Loucy (cell line): ENCODE measurements around the gene TMEM258.
A peak's percentile ranks its signal among the peaks of the same experiment; 100 is the strongest.

Source experiments
- H2AFZ ChIP-seq: fragments of 200-600 bp; sonication (generic); 2 replicates; pipeline ENCODE4 v1.6.0; 2016; ENCODE audit warnings: antibody characterized with exemption, mild to moderate bottlenecking, low read length, moderate library complexity
- H3F3A ChIP-seq: fragments of 200-600 bp; 2 replicates; pipeline ENCODE4 v1.6.0; 2016; ENCODE audit warnings: antibody characterized with exemption, low read depth, mild to moderate bottlenecking
- H3K27me3 ChIP-seq: fragments of 200-600 bp; sonication (generic); 2 replicates; pipeline ENCODE4 v1.6.1; 2014; ENCODE audit warnings: low read length, mild to moderate bottlenecking; ENCODE audit not compliant: insufficient read depth, poor library complexity, severe bottlenecking
- H3K36me3 ChIP-seq: fragments of 200-600 bp; sonication (generic); 2 replicates; pipeline ENCODE4 v1.6.1; 2016; ENCODE audit warnings: low read length; ENCODE audit not compliant: insufficient read depth
- H3K4me1 ChIP-seq: fragments of 200-600 bp; sonication (generic); 2 replicates; pipeline ENCODE4 v1.5.1; 2014; ENCODE audit warnings: low read length, mild to moderate bottlenecking; ENCODE audit not compliant: insufficient read depth, poor library complexity, severe bottlenecking
- H3K4me2 ChIP-seq: fragments of 200-600 bp; sonication (generic); 2 replicates; pipeline ENCODE4 v1.6.0; 2014; ENCODE audit warnings: antibody characterized with exemption, low read length, low read depth, mild to moderate bottlenecking; ENCODE audit not compliant: poor library complexity, severe bottlenecking
- H3K4me3 ChIP-seq: fragments of 200-600 bp; sonication (generic); 2 replicates; pipeline ENCODE4 v1.5.1; 2014; ENCODE audit warnings: low read length, mild to moderate bottlenecking, mixed read lengths; ENCODE audit not compliant: poor library complexity, severe bottlenecking
- H3K79me2 ChIP-seq: fragments of 200-600 bp; sonication (generic); 2 replicates; pipeline ENCODE4 v1.6.1; 2014; ENCODE audit warnings: low read length; ENCODE audit not compliant: insufficient read depth
- H3K9ac ChIP-seq: fragments of 200-600 bp; sonication (generic); 2 replicates; pipeline ENCODE4 v1.6.0; 2014; ENCODE audit warnings: mild to moderate bottlenecking, low read depth, low read length, moderate library complexity; ENCODE audit not compliant: poor library complexity, severe bottlenecking
- H3K9me2 ChIP-seq: fragments of 200-600 bp; sonication (generic); replicated peaks from 2 replicates; pipeline ENCODE4 v1.6.1; 2016; ENCODE audit warnings: low read depth, low read length, mixed read lengths
- H3K9me3 ChIP-seq: fragments of 200-600 bp; sonication (generic); 2 replicates; pipeline ENCODE4 v1.6.1; 2014; ENCODE audit warnings: mild to moderate bottlenecking, antibody characterized with exemption, low read length, low read depth; ENCODE audit not compliant: insufficient read depth
- H4K20me1 ChIP-seq: fragments of 200-600 bp; sonication (generic); 2 replicates; pipeline ENCODE4 v1.6.0; 2014; ENCODE audit warnings: antibody characterized with exemption, low read length, mild to moderate bottlenecking; ENCODE audit not compliant: insufficient read depth, poor library complexity, severe bottlenecking
- EZH2phosphoT487 ChIP-seq: fragments of 200-600 bp; IDR thresholded peaks from 2 replicates; pipeline ENCODE4 v1.6.1; 2018; ENCODE audit warnings: antibody characterized with exemption, mild to moderate bottlenecking, moderate library complexity, borderline replicate concordance
- TF ChIP-seq, protein P1 (sequence below): fragments of 200-600 bp; sonication (generic); conservative IDR thresholded peaks from 2 replicates; pipeline ENCODE4 v1.5.1; 2014; ENCODE audit warnings: mild to moderate bottlenecking, antibody characterized with exemption, low read length

TMEM258 gene

DNA sequence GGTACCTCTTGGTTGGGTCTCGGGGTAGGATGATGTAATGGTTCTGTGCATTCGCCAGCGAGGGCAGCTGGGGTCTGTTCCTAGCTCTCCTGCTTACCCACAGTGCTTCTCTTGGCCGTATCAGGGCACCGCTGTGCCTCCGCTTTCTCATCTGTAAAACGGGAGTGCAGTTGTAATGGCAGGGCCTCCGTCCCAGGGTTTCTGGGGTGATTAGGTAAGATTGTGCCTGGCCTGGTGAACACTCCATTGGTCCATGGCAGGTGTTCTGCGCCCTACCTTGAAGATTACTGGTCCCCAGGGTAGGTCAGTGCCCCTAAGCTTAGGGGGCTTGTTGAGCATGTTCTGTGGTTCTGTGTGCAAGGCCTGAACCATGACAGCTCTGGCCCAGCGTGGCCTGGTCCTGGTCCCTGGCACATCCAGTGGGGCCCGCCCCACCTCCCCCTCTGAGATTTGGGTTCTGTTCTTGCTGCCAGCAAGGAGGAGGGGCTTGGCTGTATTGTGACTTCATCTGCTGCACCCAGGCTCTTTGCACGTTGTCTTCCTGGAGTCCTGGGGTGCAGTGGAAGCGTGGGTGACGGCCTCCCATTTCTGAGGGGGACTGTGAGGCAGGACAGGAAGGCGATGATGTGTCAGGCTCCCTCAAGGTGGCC, 35.1 kb downstream of the TMEM258 start:
- peak overlapping the region; percentile 76 for H3K9ac ChIP-seq
- peaks cover 19% of the 10 kb centered on the region for H3K4me1 ChIP-seq
- peak overlapping the region; percentile 53; the same call in 1 of the 2 replicates for H2AFZ ChIP-seq
- TF ChIP-seq EZH2phosphoT487, result no peak
- TF ChIP-seq, protein P1, sequence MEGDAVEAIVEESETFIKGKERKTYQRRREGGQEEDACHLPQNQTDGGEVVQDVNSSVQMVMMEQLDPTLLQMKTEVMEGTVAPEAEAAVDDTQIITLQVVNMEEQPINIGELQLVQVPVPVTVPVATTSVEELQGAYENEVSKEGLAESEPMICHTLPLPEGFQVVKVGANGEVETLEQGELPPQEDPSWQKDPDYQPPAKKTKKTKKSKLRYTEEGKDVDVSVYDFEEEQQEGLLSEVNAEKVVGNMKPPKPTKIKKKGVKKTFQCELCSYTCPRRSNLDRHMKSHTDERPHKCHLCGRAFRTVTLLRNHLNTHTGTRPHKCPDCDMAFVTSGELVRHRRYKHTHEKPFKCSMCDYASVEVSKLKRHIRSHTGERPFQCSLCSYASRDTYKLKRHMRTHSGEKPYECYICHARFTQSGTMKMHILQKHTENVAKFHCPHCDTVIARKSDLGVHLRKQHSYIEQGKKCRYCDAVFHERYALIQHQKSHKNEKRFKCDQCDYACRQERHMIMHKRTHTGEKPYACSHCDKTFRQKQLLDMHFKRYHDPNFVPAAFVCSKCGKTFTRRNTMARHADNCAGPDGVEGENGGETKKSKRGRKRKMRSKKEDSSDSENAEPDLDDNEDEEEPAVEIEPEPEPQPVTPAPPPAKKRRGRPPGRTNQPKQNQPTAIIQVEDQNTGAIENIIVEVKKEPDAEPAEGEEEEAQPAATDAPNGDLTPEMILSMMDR, result no peak
- H3K4me2 ChIP-seq, result peak overlapping the region; percentile 82
- no peaks in the 10 kb centered on the region for H3K36me3 ChIP-seq
- no peaks in the 10 kb centered on the region for H3K79me2 ChIP-seq
- no peaks in the 10 kb centered on the region for H3K27me3 ChIP-seq
- H3K4me3 ChIP-seq, result peak overlapping the region; percentile 52
- H3K9me3 ChIP-seq, result no peaks in the 10 kb centered on the region
- no peaks in the 10 kb centered on the region for H4K20me1 ChIP-seq
- H3K9me2 ChIP-seq, result no peaks in the 10 kb centered on the region
- no peaks in the 10 kb centered on the region for H3F3A ChIP-seq

DNA sequence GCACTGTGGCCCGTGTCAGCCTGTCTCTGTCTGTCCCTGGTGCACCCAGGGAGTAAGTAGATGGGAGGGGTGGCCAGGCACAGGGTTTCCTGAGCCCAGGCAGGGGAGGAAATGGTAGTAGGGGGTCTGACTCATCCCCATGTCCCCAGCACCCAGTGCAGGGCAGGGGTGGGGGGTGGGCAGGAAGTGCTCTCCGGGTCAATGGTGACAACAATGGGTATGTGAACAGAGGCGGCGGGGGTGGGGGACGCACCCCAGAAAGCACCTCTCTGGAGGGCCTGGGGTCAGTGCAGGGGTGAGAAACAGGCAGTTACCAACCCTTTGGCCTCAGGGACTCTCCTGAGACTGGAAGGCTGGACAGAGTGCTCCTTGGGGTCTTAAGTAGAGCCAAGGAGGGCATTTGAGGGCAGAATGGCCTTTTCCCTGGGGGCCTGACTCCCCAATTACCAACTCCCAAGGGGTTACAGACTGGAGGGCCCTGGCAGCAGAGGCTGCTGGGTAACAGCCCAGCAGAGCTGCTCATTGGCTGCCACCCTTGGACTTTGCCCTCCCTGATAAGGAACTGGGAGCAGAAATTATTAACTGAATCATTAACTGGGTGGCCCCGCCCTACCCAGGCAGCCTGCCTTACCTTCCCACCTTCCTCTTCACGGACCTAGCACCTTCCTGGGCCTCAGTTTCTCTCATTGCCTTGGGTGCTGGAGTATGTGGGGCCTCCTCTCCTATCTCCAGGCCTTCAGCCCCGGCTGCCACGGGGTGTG, 35.8 kb downstream of the TMEM258 start:
- no peaks in the 10 kb centered on the region for H3K9me3 ChIP-seq
- peak overlapping the region; percentile 53 for H2AFZ ChIP-seq
- no peaks in the 10 kb centered on the region for H3K36me3 ChIP-seq
- no peaks in the 10 kb centered on the region for H3K27me3 ChIP-seq
- peak overlapping the region; percentile 82 for H3K4me2 ChIP-seq
- no peaks in the 10 kb centered on the region for H3K79me2 ChIP-seq
- peaks cover 19% of the 10 kb centered on the region for H3K4me1 ChIP-seq
- peak overlapping the region; percentile 76 for H3K9ac ChIP-seq
- H3F3A ChIP-seq, result no peaks in the 10 kb centered on the region
- TF ChIP-seq, protein P1, result no peak
- TF ChIP-seq EZH2phosphoT487, result no peak
- H3K4me3 ChIP-seq, result peak overlapping the region; percentile 52
- no peaks in the 10 kb centered on the region for H4K20me1 ChIP-seq
- H3K9me2 ChIP-seq, result no peaks in the 10 kb centered on the region

DNA sequence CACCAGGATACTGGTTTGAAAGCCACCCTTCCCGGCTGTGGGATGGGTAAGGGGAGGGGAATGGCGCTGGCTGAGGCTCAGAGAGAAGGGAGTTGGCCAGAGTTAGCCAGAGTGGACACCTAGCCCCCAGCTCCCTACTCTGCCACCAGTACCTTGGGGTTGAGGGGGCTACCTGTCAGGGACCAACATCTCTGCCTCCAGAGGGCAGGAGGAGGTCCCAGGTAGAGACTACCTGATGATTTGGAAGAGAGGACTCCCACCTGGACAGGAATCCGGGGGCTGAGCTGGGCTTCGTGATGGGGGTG, 36.3 kb downstream of the TMEM258 start:
- peak overlapping the region; percentile 52 for H3K4me3 ChIP-seq
- no peaks in the 10 kb centered on the region for H3K9me3 ChIP-seq
- peak overlapping the region; percentile 76 for H3K9ac ChIP-seq
- peak overlapping the region; percentile 82 for H3K4me2 ChIP-seq
- H3K27me3 ChIP-seq, result no peaks in the 10 kb centered on the region
- H3K36me3 ChIP-seq, result no peaks in the 10 kb centered on the region
- TF ChIP-seq, protein P1, result no peak
- H3K79me2 ChIP-seq, result no peaks in the 10 kb centered on the region
- peaks cover 19% of the 10 kb centered on the region for H3K4me1 ChIP-seq
- H4K20me1 ChIP-seq, result no peaks in the 10 kb centered on the region
- no peaks in the 10 kb centered on the region for H3F3A ChIP-seq
- no peaks in the 10 kb centered on the region for H3K9me2 ChIP-seq
- peak overlapping the region; percentile 53; the same call in 1 of the 2 replicates for H2AFZ ChIP-seq
